Fibroblast of the aortic adventitia (primary cell): Measurements from ENCODE around the gene RGS10. TPM values are rescaled to one million over a fixed set of nuclear protein-coding genes. Genes with fewer than 3 reads are reported as not detected.
A peak's percentile ranks its signal among the peaks of the same experiment; 100 is the strongest.
"Not testable (repeated sequence)": the region's sequence is repeated elsewhere in the genome, so short reads cannot be mapped to it uniquely, and the experiment has no call there.

Source experiments
- DNase-seq: peaks from one replicate; pipeline ENCODE4 v3.0.0-alpha.2; 2010; ENCODE audit warnings: low read depth
- H3K4me3 ChIP-seq: 2 replicates; pipeline ENCODE4 v1.5.1; 2011; ENCODE audit warnings: low read depth, mild to moderate bottlenecking, control low read depth, low read length, moderate library complexity
- CTCF ChIP-seq: IDR thresholded peaks from 2 replicates; pipeline ENCODE4 v1.5.1; 2011; ENCODE audit warnings: mild to moderate bottlenecking, low read length, control low read depth, inconsistent platforms; ENCODE audit not compliant: insufficient read depth
- total RNA-seq: library from RNA; depleted of rRNA; stranded (reverse); fragments of >200 nt; gene quantifications from 2 replicates; pipeline ENCODE4 v1.2.3, GENCODE V29; 2012; ENCODE audit warnings: low replicate concordance

The RGS10 gene
- total RNA-seq: 42.0 and 42.4 TPM in 2 replicates

- DNase-seq: peak; percentile 70
- TF ChIP-seq CTCF: no peak
These were observed at the start of gene RGS10 for GRCh38 chr10:119542357-119542987. TSS of gene RGS10 (minus strand) at chr10:119542719. CDS start at chr10:119542638, 81 bp downstream.

GRCh38 chr10:119588071-119588470 lies 45.6 kb upstream of the RGS10 start:
- H3K4me3 ChIP-seq: no peak overlapping the region
- DNase-seq: no peak
- no peak for TF ChIP-seq CTCF

More at GRCh38 chr10:119542357-119542987, at the start of gene RGS10:
- H3K4me3 ChIP-seq: peak within 1 kb of the TSS; percentile 80

- TF ChIP-seq CTCF: no peak
- H3K4me3 ChIP-seq: no peak overlapping the region
- DNase-seq: no peak
These were observed 35.8 kb upstream of the RGS10 start for GRCh38 chr10:119578355-119578754.

- TF ChIP-seq CTCF: no peak
These were observed 33.5 kb upstream of the RGS10 start for GRCh38 chr10:119575991-119576390.

GRCh38 chr10:119575506-119575905 lies 33.0 kb upstream of the RGS10 start:
- peak; percentile 37 for DNase-seq
- TF ChIP-seq CTCF: no peak
- H3K4me3 ChIP-seq: no peak overlapping the region

More at GRCh38 chr10:119575991-119576390, 33.5 kb upstream of the RGS10 start:
- no peak overlapping the region for H3K4me3 ChIP-seq
- DNase-seq: no peak

GRCh38 chr10:119567978-119568377 lies 25.5 kb upstream of the RGS10 start:
- no peak for DNase-seq
- no peak for TF ChIP-seq CTCF
- H3K4me3 ChIP-seq: no peak overlapping the region

GRCh38 chr10:119562097-119562496 lies 19.6 kb upstream of the RGS10 start:
- DNase-seq: no peak
- H3K4me3 ChIP-seq: no peak overlapping the region
- TF ChIP-seq CTCF: no peak

- not testable (repeated sequence) for H3K4me3 ChIP-seq, DNase-seq
These were observed 17.0 kb upstream of the RGS10 start for GRCh38 chr10:119559511-119559910.

- not testable (repeated sequence) for H3K4me3 ChIP-seq, DNase-seq
These were observed 13.6 kb upstream of the RGS10 start for GRCh38 chr10:119556081-119556480.
